HepG2 (cell line): ENCODE data around the gene RGP1. TPM values are rescaled to one million over a fixed set of nuclear protein-coding genes. Genes with fewer than 3 reads are reported as not detected.
A peak's percentile ranks its signal among the peaks of the same experiment; 100 is the strongest.

Experiments
- ATAC-seq: fragments of 200-7000 bp; cut with Tn5 transposase; 3 replicates; pipeline ENCODE4 v1.9.1; 2020; ENCODE audit warnings: mild to moderate bottlenecking, moderate library complexity
- BruUV-seq: library from RNA; stranded (reverse); fragments of 400-500 nt; replicated peaks from 2 replicates; lab custom pipeline; 2021; lab: Mats Ljungman, UMichigan
- CTCF ChIA-PET: fragments of 300-600 bp; formaldehyde crosslinking; extraction: SDS; loops from one replicate; lab custom pipeline; 2021; ENCODE audit warnings: low total read pairs, inconsistent platforms, low intra/inter-chr PET ratio; lab: Yijun Ruan, JAX
- POLR2A ChIA-PET: fragments of 350-600 bp; sonication (Branson Sonifier 250); formaldehyde crosslinking; loops from one replicate; lab custom pipeline; 2020; ENCODE audit warnings: antibody characterized with exemption, inconsistent platforms; lab: Yijun Ruan, JAX
- DNase-seq: peaks from one replicate; pipeline ENCODE4 v3.0.0-alpha.2; 2015; ENCODE audit warnings: low spot score
- FAIRE-seq: peaks from 3 replicates; lab custom pipeline; 2011; peaks lifted over from hg19 to GRCh38; lab: Jason Lieb, UNC
- H2AFZ ChIP-seq: one replicate; pipeline ENCODE4 v1.6.1; 2011; ENCODE audit warnings: low read length, inconsistent platforms
- H3K27ac ChIP-seq: fragments of 300-600 bp; 3 replicates; pipeline ENCODE4 v1.8.0; 2011; ENCODE audit warnings: mixed run types, mild to moderate bottlenecking, mixed read lengths, low read length, inconsistent platforms; ENCODE audit not compliant: insufficient read depth; ENCODE audit errors: extremely low read length
- H3K27me3 ChIP-seq, 2 experiments: fragments of 200-600 bp in 1 of 2; 2 replicates in 1 of 2; 3 replicates in 1 of 2; pipeline versions ENCODE4 v1.6.0 to v1.8.0; 2011; ENCODE audit warnings: low read length in 2 of 2, mild to moderate bottlenecking in 2 of 2, moderate library complexity in 2 of 2, inconsistent platforms in 1 of 2; ENCODE audit not compliant: insufficient read depth in 2 of 2, control insufficient read depth in 1 of 2
- H3K36me3 ChIP-seq, 2 experiments: fragments of 200-600 bp in 1 of 2; replicated peaks in 1 of 2; 2 replicates in 1 of 2; 3 replicates in 1 of 2; pipeline versions ENCODE4 v1.5.1 to v1.8.0; 2011; ENCODE audit warnings: low read length in 2 of 2, inconsistent platforms in 1 of 2; ENCODE audit not compliant: insufficient read depth in 2 of 2, control insufficient read depth in 1 of 2
- H3K4me1 ChIP-seq: 2 replicates; pipeline ENCODE4 v1.5.1; 2012; ENCODE audit warnings: low read length, inconsistent platforms; ENCODE audit not compliant: insufficient read depth
- H3K4me2 ChIP-seq: 2 replicates; pipeline ENCODE4 v1.6.0; 2011; ENCODE audit warnings: low read depth, low read length, inconsistent platforms
- H3K4me3 ChIP-seq, 3 experiments: fragments of 200-600 bp in 1 of 3; sonication (generic), shearing (Covaris generic) in 1 of 3; replicated peaks in 1 of 3; 2 replicates each; pipeline ENCODE4 v1.5.1; 2011 to 2016; ENCODE audit warnings: low read length in 3 of 3, inconsistent platforms in 2 of 3, low read depth in 2 of 3, mild to moderate bottlenecking in 2 of 3, control low read depth in 1 of 3, mixed read lengths in 1 of 3; ENCODE audit not compliant: insufficient read depth in 1 of 3
- H3K79me2 ChIP-seq: one replicate; pipeline ENCODE4 v1.6.1; 2011; ENCODE audit warnings: low read length, inconsistent platforms; ENCODE audit not compliant: insufficient read depth
- H3K9ac ChIP-seq: 2 replicates; pipeline ENCODE4 v1.6.0; 2011; ENCODE audit warnings: mild to moderate bottlenecking, low read depth, low read length, inconsistent platforms; ENCODE audit not compliant: insufficient read depth
- H3K9me3 ChIP-seq: 2 replicates; pipeline ENCODE4 v1.5.1; 2012; ENCODE audit warnings: mild to moderate bottlenecking, low read length
- H4K20me1 ChIP-seq: 2 replicates; pipeline ENCODE4 v1.6.0; 2011; ENCODE audit warnings: inconsistent platforms, mild to moderate bottlenecking, low read length, moderate library complexity; ENCODE audit not compliant: insufficient read depth
- MIER3 ChIP-seq: IDR thresholded peaks from 2 replicates; pipeline ENCODE4 v1.6.1; 2016; ENCODE audit warnings: missing compliant biosample characterization, borderline replicate concordance
- RXRA ChIP-seq: sonication (generic); formaldehyde crosslinking; IDR thresholded peaks from 2 replicates; pipeline ENCODE4 v1.5.1; 2020; ENCODE audit warnings: missing genetic modification reagents
- ZNF263 ChIP-seq: sonication (generic); formaldehyde crosslinking; IDR thresholded peaks from 2 replicates; pipeline ENCODE4 v1.4.0; 2020; ENCODE audit warnings: missing genetic modification reagents
- ZNF788 ChIP-seq: sonication (generic); formaldehyde crosslinking; IDR thresholded peaks from 2 replicates; pipeline ENCODE4 v1.5.0; 2020; ENCODE audit warnings: mild to moderate bottlenecking, missing genetic modification reagents, borderline replicate concordance
- ZSCAN9 ChIP-seq: IDR thresholded peaks from 2 replicates; pipeline ENCODE4 v1.6.1; 2016; ENCODE audit warnings: borderline replicate concordance
- WGBS: methylation state at CpG from one replicate; pipeline ENCODE4 v1.1.6; 2017; ENCODE audit warnings: low lambda C conversion rate; 5-methylcytosine and 5-hydroxymethylcytosine counted together
- in situ Hi-C: cut with HindIII; loops from 2 replicates; pipeline ENCODE4 v1.10.0; 2017; ENCODE audit warnings: low pct_unique_long_range_greater_than_20kb; ENCODE audit not compliant: extremely low pct_ligation_motif_present
- intact Hi-C: fragments of 100-400 bp; cut with micrococcal nuclease; formaldehyde crosslinking; loops from one replicate; pipeline ENCODE4 v1.10.0; 2022; ENCODE audit not compliant: unreplicated experiment
- polyA plus RNA-seq, 8 experiments: library from polyadenylated mRNA; depleted of rRNA in 3 of 8; stranded (reverse) in 7 of 8; unstranded in 1 of 8; fragments of >200 nt; fragmentation: Illumina TruSeq in 4 of 8; extraction: Trizol in 4 of 8; gene quantifications; 2 replicates each; pipeline versions ENCODE4 v1.2.1 to v1.2.3, GENCODE V29; 2011 to 2016; ENCODE audit warnings: low read depth in 4 of 8, missing spikeins in 1 of 8, mixed read lengths in 1 of 8; ENCODE audit not compliant: insufficient read depth in 1 of 8
- total RNA-seq, 5 experiments: library from RNA; depleted of rRNA; stranded (reverse); fragments of >200 nt; fragmentation: Illumina TruSeq; extraction: Trizol; gene quantifications; 2 replicates each; pipeline ENCODE4 v1.2.3, GENCODE V29; 2016; ENCODE audit warnings: low read depth in 1 of 5
- TF ChIP-seq, protein P1 (sequence below): sonication (generic); formaldehyde crosslinking; IDR thresholded peaks from 2 replicates; pipeline ENCODE4 v1.4.0; 2020; ENCODE audit warnings: missing genetic modification reagents

Gene RGP1
- total and polyA plus RNA-seq, 2 of the 13 experiments (the other 11 are each of a cell fraction or from before 2014, with no cell fraction given): 12.7 to 21.0 TPM

DNA sequence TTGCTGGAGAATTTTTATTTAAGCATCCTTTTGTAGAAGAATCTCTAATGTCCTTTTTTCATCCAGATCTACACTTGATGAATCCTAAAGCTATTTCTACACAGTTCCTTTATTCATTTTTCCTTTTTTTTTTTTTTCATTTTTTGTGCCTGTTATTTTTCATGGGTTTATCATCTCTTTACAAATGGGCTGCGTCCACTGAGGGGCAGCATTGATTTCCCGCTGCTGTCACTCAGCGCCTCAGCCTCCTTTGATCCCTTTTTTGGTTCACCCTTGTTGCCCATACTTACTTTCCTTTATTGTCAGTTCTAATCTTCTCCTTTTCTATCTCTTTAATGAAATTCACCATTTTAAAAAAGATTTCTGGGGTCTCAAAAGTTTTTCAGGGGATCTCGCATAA, 10.7 kb downstream of the RGP1 start:
- WGBS: 98% methylated on average over 4 of the region's 4 CpGs
- no peak for DNase-seq
- H4K20me1 ChIP-seq: no peaks in the 10 kb centered on the region
- ChIA-PET POLR2A (interaction anchor here (0.7 to 2.0 kb wide), 2 partner anchors 11 to 12 kb away, joined by 3 to 9 read pairs; partner anchors contain the start of genes GBA2 and RGP1), CTCF (no interaction called here)
- no peak overlapping the region for H3K4me3 ChIP-seq
- no TSS peak for BruUV-seq
- TF ChIP-seq RXRA (CRISPR knock-in tag): no peak
- no peak for TF ChIP-seq MIER3 (CRISPR knock-in tag)
- TF ChIP-seq, protein P1, sequence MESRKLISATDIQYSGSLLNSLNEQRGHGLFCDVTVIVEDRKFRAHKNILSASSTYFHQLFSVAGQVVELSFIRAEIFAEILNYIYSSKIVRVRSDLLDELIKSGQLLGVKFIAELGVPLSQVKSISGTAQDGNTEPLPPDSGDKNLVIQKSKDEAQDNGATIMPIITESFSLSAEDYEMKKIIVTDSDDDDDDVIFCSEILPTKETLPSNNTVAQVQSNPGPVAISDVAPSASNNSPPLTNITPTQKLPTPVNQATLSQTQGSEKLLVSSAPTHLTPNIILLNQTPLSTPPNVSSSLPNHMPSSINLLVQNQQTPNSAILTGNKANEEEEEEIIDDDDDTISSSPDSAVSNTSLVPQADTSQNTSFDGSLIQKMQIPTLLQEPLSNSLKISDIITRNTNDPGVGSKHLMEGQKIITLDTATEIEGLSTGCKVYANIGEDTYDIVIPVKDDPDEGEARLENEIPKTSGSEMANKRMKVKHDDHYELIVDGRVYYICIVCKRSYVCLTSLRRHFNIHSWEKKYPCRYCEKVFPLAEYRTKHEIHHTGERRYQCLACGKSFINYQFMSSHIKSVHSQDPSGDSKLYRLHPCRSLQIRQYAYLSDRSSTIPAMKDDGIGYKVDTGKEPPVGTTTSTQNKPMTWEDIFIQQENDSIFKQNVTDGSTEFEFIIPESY: peak; percentile 93
- peaks cover 33% of the 10 kb centered on the region for H3K4me1 ChIP-seq
- ATAC-seq: no peak
- intact Hi-C loops: no loop called here
- H3K4me2 ChIP-seq: no peak overlapping the region
- H3K27me3 ChIP-seq: no peaks in the 10 kb centered on the region; a peak in 1 of 5 replicates
- peaks cover 46% of the 10 kb centered on the region for H3K79me2 ChIP-seq
- H3K27ac ChIP-seq: no peak overlapping the region
- H3K9ac ChIP-seq: no peak overlapping the region
- no peak overlapping the region for H2AFZ ChIP-seq
- in situ Hi-C loops: no loop called here
- FAIRE-seq: no peak
- H3K36me3 ChIP-seq: no peaks in the 10 kb centered on the region
- H3K9me3 ChIP-seq: no peaks in the 10 kb centered on the region

DNA sequence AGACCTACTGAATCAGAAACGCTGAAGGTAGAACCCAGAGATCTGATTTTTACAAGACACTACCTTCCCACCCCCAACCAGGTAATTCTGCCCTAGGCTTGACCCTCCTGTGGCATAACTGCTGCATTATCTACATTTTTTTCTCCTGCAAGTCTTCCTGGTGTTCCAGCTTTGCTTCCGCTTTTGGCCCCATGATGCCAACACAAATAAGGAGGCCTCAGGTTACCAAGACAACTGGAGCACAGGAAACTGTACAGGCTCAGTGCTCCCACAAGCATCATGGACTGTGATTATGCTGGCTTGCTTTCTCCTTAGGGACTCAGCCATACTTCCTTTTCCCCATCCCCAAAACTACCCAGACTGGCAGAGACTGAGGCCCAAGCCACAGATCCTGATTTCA, 11.6 kb downstream of the RGP1 start:
- no peak for TF ChIP-seq ZSCAN9 (CRISPR knock-in tag)
- 0 out of 2 replicates have a peak, but pooled peaks have one; percentile 22 for TF ChIP-seq ZNF263 (CRISPR knock-in tag)
- TF ChIP-seq ZNF788 (CRISPR knock-in tag): no peak
- H3K4me3 ChIP-seq: no peak overlapping the region
- H3K4me2 ChIP-seq: no peak overlapping the region
- H4K20me1 ChIP-seq: no peaks in the 10 kb centered on the region
- no peak for DNase-seq
- in situ Hi-C loops (no loop called here), intact Hi-C loops (no loop called here)
- no TSS peak for BruUV-seq
- ATAC-seq: no peak
- ChIA-PET POLR2A (no interaction called here), CTCF (no interaction called here)
- peaks cover 46% of the 10 kb centered on the region for H3K79me2 ChIP-seq
- no peak overlapping the region for H3K27ac ChIP-seq
- H3K4me1 ChIP-seq: peaks cover 33% of the 10 kb centered on the region
- no peak overlapping the region for H3K9ac ChIP-seq
- FAIRE-seq: no peak
- no peaks in the 10 kb centered on the region for H3K9me3 ChIP-seq
- no peak overlapping the region for H2AFZ ChIP-seq
- no peaks in the 10 kb centered on the region; a peak in 1 of 5 replicates for H3K27me3 ChIP-seq
- 95% methylated on average over 2 of the region's 2 CpGs for WGBS
- H3K36me3 ChIP-seq: no peaks in the 10 kb centered on the region
